Measurements from ENCODE around the gene ZC2HC1B. TPM values are rescaled to one million over a fixed set of nuclear protein-coding genes. Genes with fewer than 3 reads are reported as not detected.

Gene ZC2HC1B
- total RNA-seq, 2 experiments from 2014 or later = 0.23 TPM; not detected in 1

DNA sequence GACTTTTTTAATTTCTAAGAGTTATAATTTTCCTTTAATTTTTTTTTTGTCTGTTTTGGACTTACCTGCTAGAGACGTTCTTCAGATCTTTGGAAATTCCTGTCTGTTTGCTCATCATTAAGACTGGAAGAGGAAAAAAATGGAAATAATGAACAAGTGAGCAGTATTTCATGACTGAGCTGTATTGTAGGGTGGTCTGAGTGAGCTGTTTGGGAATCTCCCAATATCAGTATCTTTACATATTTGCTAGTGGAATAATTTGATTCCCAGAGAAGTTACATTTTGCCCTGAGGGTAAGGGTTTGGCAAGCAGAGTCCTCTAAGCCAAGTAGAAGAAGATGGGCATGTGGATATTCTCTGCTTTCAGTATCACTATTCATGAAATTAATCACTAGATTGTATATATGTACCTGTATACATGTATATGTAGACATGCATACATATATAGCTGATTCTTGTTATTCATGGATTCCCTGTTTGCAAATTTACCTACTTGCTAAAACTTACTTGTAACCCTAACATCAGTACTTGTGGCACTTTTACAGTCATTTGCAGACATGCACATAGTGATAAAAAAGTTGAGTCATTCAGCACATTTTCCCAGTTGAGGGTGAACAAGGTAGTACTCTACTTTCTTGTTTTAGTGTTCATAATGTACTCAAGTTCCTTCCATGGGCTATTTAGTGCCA lies 13.5 kb downstream of the ZC2HC1B start:
- Mint-ChIP-seq H3K27ac (no peak overlapping the region), H3K4me1 (peaks cover 16% of the 10 kb centered on the region), H3K27me3 (no peaks in the 10 kb centered on the region), H3K4me3 (no peak overlapping the region), H3K36me3 (peaks cover 12% of the 10 kb centered on the region), H3K9me3 (ENCODE audit: low read depth) (peaks cover 3% of the 10 kb centered on the region)
- DNase-seq (no peak), ATAC-seq (peak; percentile 42)
- CTCF ChIA-PET = no interaction called here

DNA sequence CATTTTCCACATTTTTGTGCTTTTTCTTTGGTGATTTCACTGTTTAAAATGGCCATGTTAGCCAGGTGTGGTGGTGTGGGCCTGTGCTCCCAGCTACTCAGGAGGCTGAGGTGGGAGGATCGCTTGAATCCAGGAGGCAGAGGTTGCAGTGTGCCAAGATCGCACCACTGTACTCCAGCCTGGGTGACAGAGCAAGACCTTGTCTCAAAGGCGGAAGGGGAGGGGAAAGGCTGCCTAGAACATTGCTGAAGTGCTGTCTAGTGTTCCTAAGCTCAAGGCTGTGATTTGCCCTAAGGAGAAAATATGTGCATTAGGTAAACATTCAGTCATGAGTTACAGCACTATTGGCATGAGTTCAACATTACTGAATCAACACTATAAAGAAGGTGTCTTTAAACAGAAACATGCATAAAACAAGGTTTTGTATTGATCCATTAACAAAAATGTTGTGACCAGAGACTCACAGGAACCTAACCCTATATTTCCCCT lies 14.0 kb downstream of the ZC2HC1B start:
- no peak for DNase-seq

DNA sequence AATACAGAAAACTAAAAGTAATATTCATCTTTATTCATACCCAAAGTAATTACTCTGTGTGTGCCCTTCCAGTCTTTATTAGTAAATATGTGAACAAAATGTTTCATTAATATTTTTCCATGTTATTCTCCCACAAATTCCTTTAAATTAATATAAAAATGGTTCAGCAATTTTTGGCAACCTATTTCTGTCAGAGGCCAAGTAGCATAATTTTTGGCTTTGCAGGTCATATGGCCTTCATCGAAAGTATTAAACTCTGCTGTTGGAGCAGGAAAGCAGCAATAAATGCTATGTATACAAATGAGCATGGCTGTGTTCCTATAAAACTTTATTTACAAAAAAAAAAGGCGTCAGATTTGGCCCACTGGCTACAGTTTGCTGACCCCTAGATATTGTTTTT lies 16.1 kb downstream of the ZC2HC1B start:
- H3K27me3 Mint-ChIP-seq = no peaks in the 10 kb centered on the region
- no peak overlapping the region for H3K27ac Mint-ChIP-seq
- ATAC-seq (no peak), DNase-seq (no peak)
- peaks cover 8% of the 10 kb centered on the region for H3K4me1 Mint-ChIP-seq
- peaks cover under 1% of the 10 kb centered on the region for H3K36me3 Mint-ChIP-seq
- H3K4me3 Mint-ChIP-seq = no peak overlapping the region
- H3K9me3 Mint-ChIP-seq (ENCODE audit: low read depth) = no peaks in the 10 kb centered on the region
- CTCF ChIA-PET = no interaction called here

More for the DNA sequence above, 14.0 kb downstream of the ZC2HC1B start:
- Mint-ChIP-seq H3K27ac (no peak overlapping the region), H3K27me3 (no peaks in the 10 kb centered on the region), H3K36me3 (peaks cover 9% of the 10 kb centered on the region), H3K4me3 (no peak overlapping the region), H3K9me3 (ENCODE audit: low read depth) (peaks cover 3% of the 10 kb centered on the region), H3K4me1 (peaks cover 10% of the 10 kb centered on the region)
- CTCF ChIA-PET = no interaction called here
- ATAC-seq = no peak

GRCh38 chr6:143882401-143882930 lies 18.2 kb downstream of the ZC2HC1B start:
- CTCF ChIA-PET = no interaction called here
- H3K27ac Mint-ChIP-seq = no peak overlapping the region

DNA sequence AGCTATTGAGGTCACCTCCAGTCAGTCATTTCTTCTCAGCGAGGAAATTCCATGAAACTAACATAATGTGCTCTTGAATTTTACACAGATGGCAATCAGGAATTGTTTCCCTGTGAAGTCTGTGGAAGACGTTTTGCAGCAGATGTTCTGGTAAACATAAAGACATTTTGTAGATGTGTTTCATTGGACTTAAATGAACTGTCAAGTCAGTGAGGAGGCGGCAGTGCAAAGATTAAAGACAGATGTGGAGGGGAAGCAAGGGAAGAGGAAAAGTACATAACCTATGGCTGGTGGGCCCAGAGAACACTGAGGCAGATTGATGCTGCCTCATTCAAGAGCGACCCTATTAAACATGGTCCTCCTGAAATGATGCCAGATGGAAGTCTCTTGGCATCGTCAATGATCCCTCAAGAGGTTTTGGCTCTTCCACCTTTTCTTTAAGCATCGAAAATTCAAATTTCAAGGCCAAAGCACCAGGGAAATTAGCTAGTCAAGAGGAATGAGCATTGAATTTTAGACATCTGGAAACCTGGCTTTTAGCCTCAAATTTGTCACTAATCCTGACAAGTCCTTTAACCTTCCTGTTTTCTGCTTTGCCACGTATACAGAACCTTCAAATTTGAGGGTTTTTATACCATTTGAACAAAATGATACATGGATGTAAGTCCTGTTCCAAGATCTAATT lies 20.1 kb downstream of the ZC2HC1B start:
- Mint-ChIP-seq H3K9me3 (ENCODE audit: low read depth) (no peaks in the 10 kb centered on the region), H3K4me3 (no peak overlapping the region), H3K4me1 (no peaks in the 10 kb centered on the region), H3K36me3 (no peaks in the 10 kb centered on the region), H3K27ac (no peak overlapping the region), H3K27me3 (no peaks in the 10 kb centered on the region)
- CTCF ChIA-PET = no interaction called here
- ATAC-seq = no peak
- DNase-seq = no peak

More at GRCh38 chr6:143882401-143882930, 18.2 kb downstream of the ZC2HC1B start:
- H3K4me3 Mint-ChIP-seq = no peak overlapping the region
- H3K9me3 Mint-ChIP-seq (ENCODE audit: low read depth) = no peaks in the 10 kb centered on the region
- ATAC-seq (no peak), DNase-seq (no peak)
- H3K4me1 Mint-ChIP-seq = peaks cover 7% of the 10 kb centered on the region
- H3K36me3 Mint-ChIP-seq = no peaks in the 10 kb centered on the region
- no peaks in the 10 kb centered on the region for H3K27me3 Mint-ChIP-seq

DNA sequence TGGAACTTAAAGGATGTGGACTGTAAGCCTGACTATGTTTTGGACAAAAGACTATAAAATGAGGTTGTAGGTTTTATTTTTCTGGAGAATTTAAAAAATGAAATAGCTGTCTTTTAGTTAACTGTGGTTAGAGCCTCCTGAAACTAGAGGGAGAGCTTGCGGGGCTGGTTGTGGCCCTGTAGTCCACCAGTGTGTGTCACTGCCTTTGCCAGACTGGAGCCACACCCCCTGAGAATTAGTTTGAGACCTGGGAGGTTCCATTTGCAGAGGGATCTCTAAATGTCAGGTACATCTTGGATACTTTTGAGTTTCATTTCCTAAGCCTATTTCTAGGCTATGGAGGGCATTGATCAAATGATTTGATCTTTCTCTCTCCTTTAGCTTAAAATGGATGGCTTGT lies 20.8 kb downstream of the ZC2HC1B start:
- Mint-ChIP-seq H3K27me3 (no peaks in the 10 kb centered on the region), H3K36me3 (no peaks in the 10 kb centered on the region), H3K27ac (no peak overlapping the region), H3K4me1 (no peaks in the 10 kb centered on the region), H3K4me3 (no peak overlapping the region), H3K9me3 (ENCODE audit: low read depth) (no peaks in the 10 kb centered on the region)
- no peak for DNase-seq
- CTCF ChIA-PET = no interaction called here
- ATAC-seq = no peak

DNA sequence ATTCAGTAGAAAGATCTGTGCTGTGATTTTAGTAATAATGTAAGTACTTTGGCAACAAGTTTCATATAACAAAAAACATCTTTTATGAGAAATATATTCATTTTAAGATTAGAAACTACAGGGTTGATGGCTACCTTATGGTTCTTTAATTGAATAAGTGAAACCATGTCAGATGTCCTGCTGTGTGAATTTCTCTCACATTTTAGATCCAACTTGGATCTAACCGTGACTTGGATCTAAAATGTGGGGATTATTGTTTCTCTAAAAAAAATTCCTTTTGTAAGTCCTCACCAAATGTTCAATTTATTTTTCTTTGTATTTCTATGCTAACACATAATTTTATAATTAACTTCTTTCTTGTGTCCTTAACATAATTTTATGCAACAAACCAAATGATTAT lies 30.4 kb downstream of the ZC2HC1B start:
- H3K4me1 Mint-ChIP-seq = no peaks in the 10 kb centered on the region
- ATAC-seq (no peak), DNase-seq (no peak)
- no peaks in the 10 kb centered on the region for H3K36me3 Mint-ChIP-seq
- no peak overlapping the region for H3K27ac Mint-ChIP-seq
- H3K4me3 Mint-ChIP-seq = no peak overlapping the region
- no peaks in the 10 kb centered on the region for H3K27me3 Mint-ChIP-seq
- no peaks in the 10 kb centered on the region for H3K9me3 Mint-ChIP-seq (ENCODE audit: low read depth)
- CTCF ChIA-PET = no interaction called here

DNA sequence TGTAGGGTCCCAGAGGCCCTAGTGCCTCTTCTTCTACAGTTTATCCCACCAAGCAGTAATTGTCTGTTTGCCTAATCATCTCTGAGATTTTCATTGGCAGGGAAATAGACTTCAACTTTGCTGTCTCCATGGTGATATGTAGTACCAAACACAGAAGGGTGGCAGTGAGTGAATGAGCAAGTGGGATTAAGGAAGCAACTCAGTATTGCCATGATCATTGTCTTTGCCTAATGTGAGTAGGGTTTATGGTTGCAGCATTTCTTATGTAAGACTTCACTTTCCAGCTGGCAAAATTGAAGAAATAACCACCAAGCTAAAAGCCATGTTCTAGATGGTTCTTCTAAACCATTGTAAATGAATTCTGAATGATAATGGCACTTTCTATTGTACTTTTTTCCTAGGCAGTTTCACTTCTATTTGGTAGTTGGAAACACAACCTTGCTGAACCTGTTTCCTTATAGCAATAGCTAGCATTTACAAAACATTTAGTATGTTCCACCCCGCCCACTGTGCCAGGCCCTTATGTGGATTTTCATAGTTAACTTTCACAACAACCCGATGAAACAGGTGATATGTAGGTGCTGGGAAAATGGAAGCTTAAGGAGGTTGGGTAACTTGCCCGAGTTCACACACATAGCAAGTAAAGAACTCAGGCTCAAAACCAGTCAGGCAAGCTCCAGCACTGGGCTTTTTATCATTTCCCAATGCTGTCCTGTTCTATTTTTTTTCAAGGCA lies 32.0 kb downstream of the ZC2HC1B start:
- Mint-ChIP-seq H3K27me3 (no peaks in the 10 kb centered on the region), H3K9me3 (ENCODE audit: low read depth) (no peaks in the 10 kb centered on the region), H3K4me1 (peaks cover 2% of the 10 kb centered on the region), H3K36me3 (no peaks in the 10 kb centered on the region), H3K27ac (no peak overlapping the region), H3K4me3 (no peak overlapping the region)
- CTCF ChIA-PET = no interaction called here
- no peak for ATAC-seq
- DNase-seq = no peak

GRCh38 chr6:143900358-143900757 lies 36.1 kb downstream of the ZC2HC1B start:
- H3K27ac Mint-ChIP-seq = no peak overlapping the region
- H3K4me1 Mint-ChIP-seq = peaks cover 18% of the 10 kb centered on the region
- ATAC-seq = no peak
- no peak for DNase-seq
- H3K36me3 Mint-ChIP-seq = no peaks in the 10 kb centered on the region
- CTCF ChIA-PET = no interaction called here
- no peak overlapping the region for H3K4me3 Mint-ChIP-seq
- H3K9me3 Mint-ChIP-seq (ENCODE audit: low read depth) = peaks cover 3% of the 10 kb centered on the region
- H3K27me3 Mint-ChIP-seq = no peaks in the 10 kb centered on the region

- H3K27ac Mint-ChIP-seq = peak overlapping the region; percentile 64
- DNase-seq (no peak), ATAC-seq (peak; percentile 77)
- H3K9me3 Mint-ChIP-seq (ENCODE audit: low read depth) = peaks cover 3% of the 10 kb centered on the region
- H3K4me3 Mint-ChIP-seq = no peak overlapping the region
- H3K36me3 Mint-ChIP-seq = no peaks in the 10 kb centered on the region
- CTCF ChIA-PET = interaction anchor here (1.1 to 1.3 kb wide), 2 partner anchors 39 to 112 kb away, joined by 4 to 5 read pairs; no protein-coding TSS in a partner anchor
- H3K4me1 Mint-ChIP-seq = peaks cover 18% of the 10 kb centered on the region
- no peaks in the 10 kb centered on the region for H3K27me3 Mint-ChIP-seq
Observed at GRCh38 chr6:143901885-143902750, 37.8 kb downstream of the ZC2HC1B start.

GRCh38 chr6:143902827-143903226 lies 38.6 kb downstream of the ZC2HC1B start:
- CTCF ChIA-PET = interaction anchor here (1.1 to 1.3 kb wide), 2 partner anchors 38 to 111 kb away, joined by 4 to 5 read pairs; no protein-coding TSS in a partner anchor
- no peaks in the 10 kb centered on the region for H3K27me3 Mint-ChIP-seq
- no peaks in the 10 kb centered on the region for H3K36me3 Mint-ChIP-seq
- H3K4me3 Mint-ChIP-seq = no peak overlapping the region
- H3K4me1 Mint-ChIP-seq = peaks cover 18% of the 10 kb centered on the region
- peaks cover 3% of the 10 kb centered on the region for H3K9me3 Mint-ChIP-seq (ENCODE audit: low read depth)
- ATAC-seq (no peak), DNase-seq (no peak)
- H3K27ac Mint-ChIP-seq = no peak overlapping the region

- CTCF ChIA-PET = no interaction called here
- DNase-seq (no peak), ATAC-seq (no peak)
- Mint-ChIP-seq H3K27ac (no peak overlapping the region), H3K36me3 (peaks cover 3% of the 10 kb centered on the region), H3K4me1 (no peaks in the 10 kb centered on the region), H3K27me3 (peaks cover 11% of the 10 kb centered on the region), H3K4me3 (no peak overlapping the region), H3K9me3 (ENCODE audit: low read depth) (peaks cover 8% of the 10 kb centered on the region)
Observed at GRCh38 chr6:143911028-143911427, 46.8 kb downstream of the ZC2HC1B start.

DNA sequence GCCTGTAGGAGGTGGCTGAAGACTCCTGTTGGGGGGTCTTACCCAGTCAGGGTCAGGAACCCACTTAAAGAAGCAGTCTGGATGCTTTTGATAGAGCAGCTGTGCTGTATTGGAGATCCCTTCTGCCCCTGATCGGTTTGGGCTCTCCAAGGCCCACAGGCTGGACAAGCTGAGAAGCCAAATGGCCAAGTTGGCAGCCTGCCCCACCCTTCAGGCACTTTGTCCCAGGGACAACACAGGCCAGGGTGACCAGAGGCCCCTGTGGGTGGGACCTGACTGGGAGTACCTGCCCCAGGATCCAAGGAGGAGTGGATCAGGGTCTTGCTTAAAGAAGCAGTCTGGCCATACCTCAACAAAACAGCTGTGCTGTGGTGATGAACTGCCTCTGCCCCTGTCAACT lies 48.4 kb downstream of the ZC2HC1B start:
- ATAC-seq = no peak
- Mint-ChIP-seq H3K4me1 (no peaks in the 10 kb centered on the region), H3K4me3 (no peak overlapping the region), H3K9me3 (ENCODE audit: low read depth) (peaks cover 11% of the 10 kb centered on the region), H3K27me3 (peaks cover 11% of the 10 kb centered on the region), H3K36me3 (peaks cover 3% of the 10 kb centered on the region), H3K27ac (no peak overlapping the region)
- no peak for DNase-seq
- CTCF ChIA-PET = no interaction called here

All from activated CD8-positive, alpha-beta memory T cell treated with anti-CD3 and anti-CD28 coated beads, Interleukin-2, amount 10 ng/mL, durations not matched to agents 7 days and 5 days (primary cell).